Measurements from ENCODE around the gene ATP8B3. TPM values are rescaled to one million over a fixed set of nuclear protein-coding genes. Genes with fewer than 3 reads are reported as not detected.

The ATP8B3 gene
- total RNA-seq, 1 donor from 2014 or later = 0.52 TPM

GRCh38 chr19:1774989-1775772 is 36.9 kb downstream of the ATP8B3 start:
- Histone ChIP-seq H3K9ac (ENCODE audit: low read depth in 1 of 3, low read length in 3 of 3) (no peak overlapping the region), H3K4me3 (ENCODE audit: low read length in 3 of 3) (no peak overlapping the region), H3K27ac (ENCODE audit: low read depth, low read length) (no peak overlapping the region), H3K36me3 (ENCODE audit: control insufficient read depth in 3 of 3, insufficient read depth in 3 of 3, low read length in 3 of 3) (no peaks in the 10 kb centered on the region), H3K9me3 (ENCODE audit: control insufficient read depth in 3 of 3, low read length in 3 of 3) (peaks cover 2 to 7% (median 4%) of the 10 kb centered on the region in 3 donors), H3K4me1 (ENCODE audit: control insufficient read depth in 3 of 3, insufficient read depth in 3 of 3, low read length in 3 of 3) (no peaks in the 10 kb centered on the region), H3K27me3 (ENCODE audit: control insufficient read depth in 3 of 3, insufficient read depth in 3 of 3, low read length in 3 of 3) (peaks cover 38 to 63% (median 47%) of the 10 kb centered on the region in 3 donors)

- no peaks in the 10 kb centered on the region for H3K4me1 ChIP-seq (ENCODE audit: control insufficient read depth in 3 of 3, insufficient read depth in 3 of 3, low read length in 3 of 3)
- peaks cover 45 to 69% (median 51%) of the 10 kb centered on the region in 3 donors for H3K27me3 ChIP-seq (ENCODE audit: control insufficient read depth in 3 of 3, insufficient read depth in 3 of 3, low read length in 3 of 3)
- no peak overlapping the region for H3K27ac ChIP-seq (ENCODE audit: low read depth, low read length)
- H3K9ac ChIP-seq (ENCODE audit: low read depth in 1 of 3, low read length in 3 of 3) = no peak overlapping the region
- H3K9me3 ChIP-seq (ENCODE audit: control insufficient read depth in 3 of 3, low read length in 3 of 3) = peaks cover 2 to 7% (median 4%) of the 10 kb centered on the region in 3 donors
- H3K36me3 ChIP-seq (ENCODE audit: control insufficient read depth in 3 of 3, insufficient read depth in 3 of 3, low read length in 3 of 3) = no peaks in the 10 kb centered on the region
- no peak overlapping the region for H3K4me3 ChIP-seq (ENCODE audit: low read length in 3 of 3)
Observed at GRCh38 chr19:1773184-1773583, 38.9 kb downstream of the ATP8B3 start.

DNA sequence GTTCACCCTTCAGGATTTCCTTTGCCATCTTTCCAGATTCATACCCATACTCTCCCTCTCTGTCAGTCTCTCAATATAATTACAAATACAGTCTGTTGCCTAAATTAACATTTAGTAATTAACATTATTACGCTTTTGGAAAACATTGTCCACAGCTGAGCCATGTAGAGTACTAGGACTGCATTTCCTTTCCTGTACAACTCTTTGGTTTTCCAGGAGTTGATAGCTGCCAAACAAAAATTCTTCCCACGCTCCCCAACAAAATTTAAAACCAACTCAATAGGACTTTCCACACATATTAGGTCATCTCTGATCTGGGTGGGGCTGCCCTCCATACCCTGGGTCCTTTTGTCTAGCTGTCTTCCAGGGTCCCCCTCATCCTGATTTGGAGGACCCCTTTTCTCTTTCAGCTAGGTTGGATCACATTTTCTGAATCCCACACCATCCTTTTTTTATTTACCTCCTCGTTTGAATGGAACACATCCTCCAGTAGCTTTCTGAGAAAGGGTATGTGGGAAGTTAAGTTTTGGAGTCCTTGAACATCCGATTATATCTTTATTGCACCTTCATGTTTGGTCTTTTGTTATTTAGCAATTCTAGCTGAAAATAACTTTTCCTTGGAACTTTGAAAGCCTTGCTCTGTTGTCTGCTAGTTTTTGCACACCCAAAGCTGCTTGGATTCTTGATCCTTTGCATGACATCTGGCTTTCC is 41.1 kb downstream of the ATP8B3 start:
- peaks cover 2 to 7% (median 4%) of the 10 kb centered on the region in 3 donors for H3K9me3 ChIP-seq (ENCODE audit: control insufficient read depth in 3 of 3, low read length in 3 of 3)
- no peaks in the 10 kb centered on the region for H3K4me1 ChIP-seq (ENCODE audit: control insufficient read depth in 3 of 3, insufficient read depth in 3 of 3, low read length in 3 of 3)
- peaks cover 52 to 73% (median 62%) of the 10 kb centered on the region in 3 donors for H3K27me3 ChIP-seq (ENCODE audit: control insufficient read depth in 3 of 3, insufficient read depth in 3 of 3, low read length in 3 of 3)
- H3K27ac ChIP-seq (ENCODE audit: low read depth, low read length) = no peak overlapping the region
- no peak overlapping the region for H3K9ac ChIP-seq (ENCODE audit: low read depth in 1 of 3, low read length in 3 of 3)
- H3K36me3 ChIP-seq (ENCODE audit: control insufficient read depth in 3 of 3, insufficient read depth in 3 of 3, low read length in 3 of 3) = no peaks in the 10 kb centered on the region
- no peak overlapping the region for H3K4me3 ChIP-seq (ENCODE audit: low read length in 3 of 3)

- H3K9ac ChIP-seq (ENCODE audit: low read depth in 1 of 3, low read length in 3 of 3) = no peak overlapping the region
- H3K9me3 ChIP-seq (ENCODE audit: control insufficient read depth in 3 of 3, low read length in 3 of 3) = peaks cover 2 to 5% (median 4%) of the 10 kb centered on the region in 3 donors
- H3K4me1 ChIP-seq (ENCODE audit: control insufficient read depth in 3 of 3, insufficient read depth in 3 of 3, low read length in 3 of 3) = no peaks in the 10 kb centered on the region
- no peak overlapping the region for H3K27ac ChIP-seq (ENCODE audit: low read depth, low read length)
- no peak overlapping the region for H3K4me3 ChIP-seq (ENCODE audit: low read length in 3 of 3)
- no peaks in the 10 kb centered on the region for H3K36me3 ChIP-seq (ENCODE audit: control insufficient read depth in 3 of 3, insufficient read depth in 3 of 3, low read length in 3 of 3)
- H3K27me3 ChIP-seq (ENCODE audit: control insufficient read depth in 3 of 3, insufficient read depth in 3 of 3, low read length in 3 of 3) = peaks cover 62 to 75% (median 70%) of the 10 kb centered on the region in 3 donors
Observed at GRCh38 chr19:1769645-1769985, 42.5 kb downstream of the ATP8B3 start.

DNA sequence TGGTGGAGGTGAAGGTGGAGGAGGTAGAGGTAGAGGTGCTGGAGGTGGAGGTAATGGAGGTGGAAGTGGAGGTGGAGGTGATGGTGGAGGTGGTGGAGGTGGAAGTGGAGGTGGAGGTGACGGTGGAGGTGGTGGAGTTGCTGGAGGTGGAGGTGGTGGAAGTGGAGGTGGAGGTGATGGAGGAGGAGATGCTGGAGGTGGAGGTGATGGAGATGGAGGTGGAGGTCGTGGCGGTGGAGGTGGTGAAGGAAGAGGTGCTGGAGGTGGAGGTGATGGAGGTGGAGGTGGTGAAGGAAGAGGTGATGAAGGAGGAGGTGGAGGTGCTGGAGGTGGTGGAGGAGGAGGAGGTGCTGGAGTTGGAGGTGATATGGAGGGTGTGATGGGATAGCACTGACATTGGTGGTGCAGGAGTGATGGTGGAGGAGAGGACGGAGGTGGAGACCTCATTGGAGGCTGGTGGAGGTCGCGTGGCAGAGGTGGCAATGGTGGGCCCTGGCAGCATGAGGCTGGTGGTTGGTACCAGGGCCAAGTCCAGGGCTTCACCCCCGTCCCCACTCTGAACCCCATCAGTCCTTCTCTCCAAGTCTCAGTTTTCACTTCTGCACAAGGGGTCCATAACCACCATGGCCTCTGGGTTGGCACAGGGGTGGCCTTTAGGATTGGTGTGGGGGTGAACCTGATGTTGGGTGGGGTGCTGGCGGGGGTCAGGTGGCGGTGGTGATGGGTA is 43.0 kb downstream of the ATP8B3 start:
- Histone ChIP-seq H3K4me3 (ENCODE audit: low read length in 3 of 3) (no peak overlapping the region), H3K36me3 (ENCODE audit: control insufficient read depth in 3 of 3, insufficient read depth in 3 of 3, low read length in 3 of 3) (no peaks in the 10 kb centered on the region), H3K9ac (ENCODE audit: low read depth in 1 of 3, low read length in 3 of 3) (no peak overlapping the region), H3K9me3 (ENCODE audit: control insufficient read depth in 3 of 3, low read length in 3 of 3) (peaks cover 2 to 5% (median 4%) of the 10 kb centered on the region in 3 donors), H3K4me1 (ENCODE audit: control insufficient read depth in 3 of 3, insufficient read depth in 3 of 3, low read length in 3 of 3) (no peaks in the 10 kb centered on the region), H3K27me3 (ENCODE audit: control insufficient read depth in 3 of 3, insufficient read depth in 3 of 3, low read length in 3 of 3) (peaks cover 57 to 74% (median 67%) of the 10 kb centered on the region in 3 donors), H3K27ac (ENCODE audit: low read depth, low read length) (no peak overlapping the region)

DNA sequence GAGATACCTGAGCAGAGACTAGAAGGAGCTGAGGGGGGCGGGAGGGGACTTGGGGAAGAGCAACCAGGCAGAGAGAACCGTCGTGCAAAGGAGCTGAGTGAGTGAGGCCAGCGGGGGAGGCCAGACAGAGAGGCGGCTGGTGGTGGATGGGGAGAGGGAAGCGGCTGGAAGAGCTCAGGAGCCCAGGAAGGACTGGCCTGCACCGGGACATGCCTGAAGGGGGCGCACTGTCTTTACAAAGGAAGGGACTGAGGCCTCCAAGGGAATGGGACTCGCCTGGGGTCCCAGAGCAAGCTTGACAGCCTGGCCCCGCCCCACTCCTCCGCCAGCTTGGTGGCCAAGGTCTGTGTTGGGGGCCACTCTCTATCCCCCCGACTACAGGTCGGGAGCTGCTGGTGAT is 43.8 kb downstream of the ATP8B3 start:
- Histone ChIP-seq H3K9ac (ENCODE audit: low read depth in 1 of 3, low read length in 3 of 3) (no peak overlapping the region), H3K4me3 (ENCODE audit: low read length in 3 of 3) (no peak overlapping the region), H3K9me3 (ENCODE audit: control insufficient read depth in 3 of 3, low read length in 3 of 3) (peaks cover 2 to 5% (median 4%) of the 10 kb centered on the region in 3 donors), H3K36me3 (ENCODE audit: control insufficient read depth in 3 of 3, insufficient read depth in 3 of 3, low read length in 3 of 3) (no peaks in the 10 kb centered on the region), H3K27ac (ENCODE audit: low read depth, low read length) (no peak overlapping the region), H3K27me3 (ENCODE audit: control insufficient read depth in 3 of 3, insufficient read depth in 3 of 3, low read length in 3 of 3) (peaks cover 56 to 74% (median 67%) of the 10 kb centered on the region in 3 donors), H3K4me1 (ENCODE audit: control insufficient read depth in 3 of 3, insufficient read depth in 3 of 3, low read length in 3 of 3) (no peaks in the 10 kb centered on the region)

DNA sequence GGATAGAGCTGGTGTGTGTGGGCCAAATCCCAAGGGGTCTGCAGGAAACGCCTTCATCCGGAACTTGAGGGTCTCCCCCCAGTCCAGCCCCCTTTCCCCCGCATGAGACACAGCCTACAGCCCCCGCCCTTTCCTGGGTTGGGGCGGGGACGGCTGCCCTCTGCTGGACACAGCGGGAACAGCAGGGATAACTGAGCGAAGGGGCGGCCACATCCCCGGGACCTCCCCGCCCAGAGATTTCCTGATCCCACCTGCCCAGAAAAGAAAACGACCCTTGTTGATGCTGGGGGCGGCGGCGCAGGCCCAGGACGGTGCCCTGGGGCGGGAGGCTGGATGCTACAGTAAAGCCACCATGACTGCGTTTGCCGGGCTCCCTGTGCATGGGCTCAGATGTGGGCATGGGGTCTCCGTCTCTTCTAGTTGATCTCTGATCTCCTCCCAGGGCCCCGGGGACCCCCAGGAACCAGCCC is 44.6 kb downstream of the ATP8B3 start:
- Histone ChIP-seq H3K4me3 (ENCODE audit: low read length in 3 of 3) (no peak overlapping the region), H3K9me3 (ENCODE audit: control insufficient read depth in 3 of 3, low read length in 3 of 3) (peaks cover 2 to 5% (median 4%) of the 10 kb centered on the region in 3 donors), H3K27ac (ENCODE audit: low read depth, low read length) (no peak overlapping the region), H3K9ac (ENCODE audit: low read depth in 1 of 3, low read length in 3 of 3) (no peak overlapping the region), H3K27me3 (ENCODE audit: control insufficient read depth in 3 of 3, insufficient read depth in 3 of 3, low read length in 3 of 3) (peaks cover 55 to 78% (median 67%) of the 10 kb centered on the region in 3 donors), H3K36me3 (ENCODE audit: control insufficient read depth in 3 of 3, insufficient read depth in 3 of 3, low read length in 3 of 3) (no peaks in the 10 kb centered on the region), H3K4me1 (ENCODE audit: control insufficient read depth in 3 of 3, insufficient read depth in 3 of 3, low read length in 3 of 3) (no peaks in the 10 kb centered on the region)

- H3K9me3 ChIP-seq (ENCODE audit: control insufficient read depth in 3 of 3, low read length in 3 of 3) = peaks cover 2 to 5% (median 4%) of the 10 kb centered on the region in 3 donors
- H3K9ac ChIP-seq (ENCODE audit: low read depth in 1 of 3, low read length in 3 of 3) = no peak overlapping the region
- no peaks in the 10 kb centered on the region for H3K4me1 ChIP-seq (ENCODE audit: control insufficient read depth in 3 of 3, insufficient read depth in 3 of 3, low read length in 3 of 3)
- H3K27ac ChIP-seq (ENCODE audit: low read depth, low read length) = no peak overlapping the region
- H3K4me3 ChIP-seq (ENCODE audit: low read length in 3 of 3) = no peak overlapping the region
- H3K27me3 ChIP-seq (ENCODE audit: control insufficient read depth in 3 of 3, insufficient read depth in 3 of 3, low read length in 3 of 3) = peaks cover 60 to 83% (median 73%) of the 10 kb centered on the region in 3 donors
- H3K36me3 ChIP-seq (ENCODE audit: control insufficient read depth in 3 of 3, insufficient read depth in 3 of 3, low read length in 3 of 3) = no peaks in the 10 kb centered on the region
Observed at GRCh38 chr19:1766800-1767352, 45.2 kb downstream of the ATP8B3 start.

GRCh38 chr19:1765904-1766799 is 45.9 kb downstream of the ATP8B3 start:
- no peaks in the 10 kb centered on the region for H3K36me3 ChIP-seq (ENCODE audit: control insufficient read depth in 3 of 3, insufficient read depth in 3 of 3, low read length in 3 of 3)
- no peak overlapping the region for H3K27ac ChIP-seq (ENCODE audit: low read depth, low read length)
- peaks cover 0 to 4% (median 0%) of the 10 kb centered on the region in 3 donors for H3K9me3 ChIP-seq (ENCODE audit: control insufficient read depth in 3 of 3, low read length in 3 of 3)
- peaks cover 68 to 90% (median 81%) of the 10 kb centered on the region in 3 donors for H3K27me3 ChIP-seq (ENCODE audit: control insufficient read depth in 3 of 3, insufficient read depth in 3 of 3, low read length in 3 of 3)
- no peak overlapping the region for H3K4me3 ChIP-seq (ENCODE audit: low read length in 3 of 3)
- no peaks in the 10 kb centered on the region for H3K4me1 ChIP-seq (ENCODE audit: control insufficient read depth in 3 of 3, insufficient read depth in 3 of 3, low read length in 3 of 3)
- no peak overlapping the region for H3K9ac ChIP-seq (ENCODE audit: low read depth in 1 of 3, low read length in 3 of 3)

All from skeletal muscle tissue (tissue), 4 donors.